ENCODE results near the gene DLGAP1.

DNA sequence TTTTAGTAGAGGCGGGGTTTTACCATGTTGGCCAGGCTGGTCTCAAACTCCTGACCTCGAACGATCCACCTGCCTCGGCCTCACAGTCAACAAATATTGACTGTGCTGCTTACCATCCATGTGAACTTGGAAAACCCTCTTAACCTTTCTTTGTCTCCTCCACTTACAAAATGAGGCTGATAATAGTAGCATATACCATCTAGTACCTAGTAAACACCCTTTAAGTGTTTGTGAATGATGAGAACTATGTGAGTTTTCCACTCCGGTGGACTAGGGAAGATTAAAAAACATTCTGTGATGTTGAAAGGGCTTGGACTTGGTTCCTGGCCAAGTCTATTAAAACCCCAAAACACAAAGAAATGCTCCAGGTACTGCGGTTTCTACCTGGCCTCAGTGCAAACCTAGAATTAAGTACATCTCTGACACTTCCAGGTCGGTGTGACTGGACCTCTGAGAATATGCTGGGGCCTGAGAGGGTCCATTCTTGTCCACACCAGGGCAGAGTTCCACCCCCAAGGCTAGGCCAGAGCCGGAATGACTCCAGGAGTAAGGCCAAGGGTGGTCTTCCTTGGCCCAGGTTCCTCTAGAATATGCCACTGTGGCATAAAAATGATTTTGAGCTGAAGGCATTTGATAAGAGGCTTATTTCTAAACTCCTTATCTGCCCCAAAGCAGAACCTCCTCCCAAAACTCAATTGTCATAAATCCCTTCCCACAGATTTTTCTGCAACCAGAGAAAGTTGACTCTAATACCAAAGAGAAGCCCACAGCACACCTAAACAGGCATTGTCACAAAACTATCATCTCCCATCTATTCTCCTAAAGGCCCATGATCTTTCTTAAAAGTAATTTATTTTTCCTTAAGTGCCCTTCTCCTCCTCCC is 787.6 kb downstream of the DLGAP1 start:
- TF ChIP-seq POLR2A (IDR thresholded peaks at IDR 0.05; ENCODE audit: low read length) (no peak), GATA1 (IDR thresholded peaks at IDR 0.05; ENCODE audit: low read depth, low read length) (no peak)

All from erythroblast (primary cell).